PC-3 (cell line): Measurements from ENCODE around the gene R3HDM1.

Source experiments
- EZH2 ChIP-seq: fragments of 300-600 bp; sonication (generic); IDR thresholded peaks from one replicate; pipeline ENCODE4 v1.6.1; 2017; ENCODE audit warnings: antibody characterized with exemption, mild to moderate bottlenecking, low read length; ENCODE audit not compliant: unreplicated experiment
- EZH2phosphoT487 ChIP-seq: fragments of 300-600 bp; sonication (generic); IDR thresholded peaks from 2 replicates; pipeline ENCODE4 v1.6.1; 2018; ENCODE audit warnings: mild to moderate bottlenecking, antibody characterized with exemption, low read length, borderline replicate concordance
- TF ChIP-seq, protein P1 (sequence below): fragments of 300-600 bp; sonication (generic); conservative IDR thresholded peaks from 2 replicates; pipeline ENCODE4 v1.5.1; 2017; ENCODE audit warnings: antibody characterized with exemption, low read depth, mild to moderate bottlenecking, low read length

GRCh38 chr2:135620198-135620597 lies 88.9 kb downstream of the R3HDM1 start:
- TF ChIP-seq, protein P1, sequence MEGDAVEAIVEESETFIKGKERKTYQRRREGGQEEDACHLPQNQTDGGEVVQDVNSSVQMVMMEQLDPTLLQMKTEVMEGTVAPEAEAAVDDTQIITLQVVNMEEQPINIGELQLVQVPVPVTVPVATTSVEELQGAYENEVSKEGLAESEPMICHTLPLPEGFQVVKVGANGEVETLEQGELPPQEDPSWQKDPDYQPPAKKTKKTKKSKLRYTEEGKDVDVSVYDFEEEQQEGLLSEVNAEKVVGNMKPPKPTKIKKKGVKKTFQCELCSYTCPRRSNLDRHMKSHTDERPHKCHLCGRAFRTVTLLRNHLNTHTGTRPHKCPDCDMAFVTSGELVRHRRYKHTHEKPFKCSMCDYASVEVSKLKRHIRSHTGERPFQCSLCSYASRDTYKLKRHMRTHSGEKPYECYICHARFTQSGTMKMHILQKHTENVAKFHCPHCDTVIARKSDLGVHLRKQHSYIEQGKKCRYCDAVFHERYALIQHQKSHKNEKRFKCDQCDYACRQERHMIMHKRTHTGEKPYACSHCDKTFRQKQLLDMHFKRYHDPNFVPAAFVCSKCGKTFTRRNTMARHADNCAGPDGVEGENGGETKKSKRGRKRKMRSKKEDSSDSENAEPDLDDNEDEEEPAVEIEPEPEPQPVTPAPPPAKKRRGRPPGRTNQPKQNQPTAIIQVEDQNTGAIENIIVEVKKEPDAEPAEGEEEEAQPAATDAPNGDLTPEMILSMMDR: no peak
- no peak for TF ChIP-seq EZH2phosphoT487
- no peak for TF ChIP-seq EZH2
